ENCODE measurements around the gene OR2V1.
"Not testable (repeated sequence)": the region's sequence is repeated elsewhere in the genome, so short reads cannot be mapped to it uniquely, and the experiment has no call there.

Gene OR2V1

DNA sequence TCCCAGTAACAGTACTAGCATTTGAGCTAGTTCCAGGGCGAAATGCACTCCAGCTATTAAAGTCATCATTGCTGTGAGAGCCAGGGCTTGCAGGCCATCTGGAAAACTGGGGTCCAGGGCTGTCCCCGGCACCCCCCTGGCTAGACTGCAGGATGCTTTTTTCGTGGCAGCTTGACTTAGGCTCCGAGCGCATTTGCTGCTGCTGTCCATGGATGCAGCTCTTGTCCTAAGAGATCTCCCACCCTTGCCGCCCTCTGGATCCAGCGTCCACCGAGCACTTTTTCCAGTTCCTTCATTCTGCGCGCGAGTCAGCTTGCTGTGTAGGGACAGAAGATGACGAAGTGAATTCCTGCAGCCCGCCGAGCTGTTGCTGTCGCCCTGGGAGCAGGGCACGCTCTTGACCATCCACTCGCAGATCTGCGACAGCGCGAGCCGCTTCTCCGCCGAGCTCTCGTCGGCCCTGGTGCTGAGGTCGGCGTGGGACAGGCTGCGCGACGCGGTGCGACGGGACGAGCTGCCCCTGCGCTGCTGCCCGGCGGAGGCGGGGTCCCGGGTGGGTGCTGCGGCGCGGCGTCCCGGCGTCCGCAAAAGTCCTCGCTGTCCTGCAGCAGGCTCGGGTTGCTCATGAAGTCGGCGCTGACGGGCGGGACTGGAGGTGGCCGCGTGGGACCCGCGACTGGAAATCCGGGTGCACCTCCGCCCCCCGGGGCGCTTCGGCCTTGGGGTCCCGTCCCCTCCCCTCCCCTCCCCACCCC, 30.7 kb downstream of the OR2V1 start:
- no peak for DNase-seq

- DNase-seq, result no peak
Measured at GRCh38 chr5:181099602-181100086, 31.3 kb downstream of the OR2V1 start.

DNA sequence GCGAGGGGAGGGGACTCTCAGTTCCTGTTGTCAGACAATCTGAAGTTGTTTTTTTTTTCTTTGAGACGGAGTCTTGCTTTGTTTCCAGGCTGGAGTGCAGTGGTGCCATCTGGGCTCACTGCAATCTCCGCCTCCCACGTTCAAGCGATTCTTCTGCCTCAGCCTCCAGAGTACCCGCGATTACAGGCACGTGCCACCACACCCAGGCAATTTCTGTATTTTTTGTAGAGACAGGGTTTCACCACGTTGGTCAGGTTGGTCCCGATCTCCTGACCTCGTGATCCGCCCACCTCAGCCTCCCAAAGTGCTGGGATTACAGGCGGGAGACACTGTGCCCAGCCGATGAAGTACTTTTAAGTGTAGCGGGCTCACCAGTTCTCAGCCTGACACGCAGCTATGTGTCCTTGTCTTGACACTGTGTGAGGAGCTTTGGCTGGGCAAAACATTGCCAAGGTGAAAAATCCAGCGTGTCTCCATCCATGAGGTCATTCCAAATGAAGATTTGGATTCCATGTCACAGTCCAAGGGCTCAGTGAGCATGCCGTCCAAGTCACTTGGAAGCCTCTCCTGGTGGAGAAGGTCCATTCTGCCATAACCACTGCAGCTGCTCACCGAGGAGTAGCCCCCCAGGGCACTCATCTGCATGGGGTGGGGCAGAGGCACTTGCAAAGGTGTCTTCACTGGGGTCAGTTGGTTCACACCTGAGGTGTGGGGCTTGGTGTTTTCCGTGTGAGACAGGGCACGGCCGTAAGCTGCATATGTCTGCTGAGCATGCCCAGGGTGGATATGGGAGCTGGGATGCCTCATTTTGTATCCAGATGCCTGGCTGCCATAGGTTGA, 32.0 kb downstream of the OR2V1 start:
- DNase-seq, result no peak

DNA sequence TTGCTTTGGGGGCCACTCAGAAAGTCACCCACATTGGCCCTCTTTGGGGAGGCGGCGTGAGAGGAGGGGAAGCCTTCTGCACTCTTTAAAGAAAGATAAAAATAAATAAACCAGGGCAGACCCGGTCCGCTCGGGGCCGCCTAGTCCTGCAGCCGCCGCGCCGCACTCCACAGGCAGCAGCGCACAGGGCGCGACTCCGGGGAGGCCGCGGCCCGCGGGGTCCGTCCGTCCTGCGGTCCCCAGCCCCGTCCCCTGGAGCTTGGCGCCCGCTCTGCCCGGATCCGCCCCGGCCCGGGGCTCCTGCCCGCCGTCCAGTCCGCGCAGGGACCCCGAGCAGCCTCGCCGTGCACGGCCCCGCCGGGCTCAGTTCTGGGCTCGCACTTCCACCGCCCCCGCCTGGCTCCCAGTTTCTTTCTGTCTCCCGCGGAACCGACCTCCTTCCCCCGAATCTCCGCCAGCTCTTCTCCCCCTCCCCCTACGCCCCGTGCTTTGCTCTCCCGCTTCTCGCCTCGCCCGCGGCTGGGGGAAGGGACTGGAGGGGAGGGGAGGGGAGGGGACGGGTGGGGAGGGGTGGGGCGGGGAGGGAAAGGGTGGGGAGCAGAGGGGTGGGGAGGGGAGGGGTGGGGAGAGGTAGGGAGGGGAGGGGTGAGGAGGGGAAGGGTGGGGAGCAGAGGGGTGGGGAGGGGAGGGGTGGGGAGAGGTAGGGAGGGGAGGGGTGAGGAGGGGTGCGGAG, 33.0 kb downstream of the OR2V1 start:
- not testable (repeated sequence) for DNase-seq

DNA sequence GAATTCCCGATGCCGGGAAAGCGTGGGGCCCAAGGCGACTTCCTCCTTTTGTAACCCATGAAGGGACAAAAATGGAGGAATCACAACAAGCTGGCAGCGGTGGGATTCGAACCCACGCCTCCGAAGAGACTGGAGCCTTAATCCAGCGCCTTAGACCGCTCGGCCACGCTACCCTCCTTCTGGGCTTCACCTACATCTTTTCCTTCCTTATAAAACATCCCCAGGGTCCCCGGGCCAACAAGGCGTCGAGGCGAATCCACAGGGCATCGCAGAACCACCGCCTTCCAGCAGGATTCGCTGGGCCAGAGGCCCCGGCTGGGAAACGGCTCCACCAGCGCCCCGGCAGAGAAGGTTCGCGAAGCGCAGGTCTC, 33.6 kb downstream of the OR2V1 start:
- not testable (repeated sequence) for DNase-seq

DNA sequence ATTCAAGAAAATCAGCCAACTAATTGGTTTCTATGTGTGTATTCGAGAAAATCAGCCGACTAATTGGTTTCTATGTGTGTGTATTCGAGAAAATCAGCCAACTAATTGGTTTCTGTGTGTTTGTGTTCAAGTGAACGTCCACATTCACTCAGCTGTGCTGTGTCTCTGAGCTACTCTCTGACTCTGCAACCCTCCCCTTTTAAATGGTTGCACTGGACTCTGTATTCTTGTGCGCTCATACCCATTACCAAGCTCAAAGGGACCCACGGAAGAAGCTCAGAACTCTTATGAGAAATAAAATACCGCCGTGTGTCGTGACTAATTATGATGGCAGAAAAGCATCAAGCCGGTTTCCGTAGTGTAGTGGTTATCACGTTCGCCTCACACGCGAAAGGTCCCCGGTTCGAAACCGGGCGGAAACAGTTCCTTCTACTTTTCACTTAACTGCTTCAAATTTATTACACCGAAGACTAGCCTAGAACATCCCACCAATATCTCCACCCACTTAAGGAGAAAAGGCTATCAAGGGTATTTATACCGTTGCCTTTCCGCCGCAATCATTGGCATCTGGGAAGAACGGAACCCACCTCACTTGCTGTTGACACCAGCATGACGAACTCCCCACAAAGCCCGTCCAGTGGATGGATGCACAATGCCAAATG, 34.1 kb downstream of the OR2V1 start:
- not testable (repeated sequence) for DNase-seq

DNA sequence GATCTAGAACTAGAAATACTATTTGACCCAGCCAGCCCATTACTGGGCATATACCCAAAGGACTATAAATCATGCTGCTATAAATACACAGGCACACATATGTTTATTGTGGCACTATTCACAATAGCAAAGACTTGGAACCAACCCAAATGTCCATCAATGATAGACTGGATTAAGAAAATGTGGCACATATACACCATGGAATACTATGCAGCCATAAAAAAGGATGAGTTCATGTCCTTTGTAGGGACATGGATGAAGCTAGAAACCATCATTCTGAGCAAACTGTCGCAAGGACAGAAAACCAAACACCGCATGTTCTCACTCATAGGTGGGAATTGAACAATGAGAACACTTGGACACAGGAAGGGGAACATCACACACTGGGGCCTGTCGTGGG, 35.8 kb downstream of the OR2V1 start:
- not testable (repeated sequence) for DNase-seq

DNA sequence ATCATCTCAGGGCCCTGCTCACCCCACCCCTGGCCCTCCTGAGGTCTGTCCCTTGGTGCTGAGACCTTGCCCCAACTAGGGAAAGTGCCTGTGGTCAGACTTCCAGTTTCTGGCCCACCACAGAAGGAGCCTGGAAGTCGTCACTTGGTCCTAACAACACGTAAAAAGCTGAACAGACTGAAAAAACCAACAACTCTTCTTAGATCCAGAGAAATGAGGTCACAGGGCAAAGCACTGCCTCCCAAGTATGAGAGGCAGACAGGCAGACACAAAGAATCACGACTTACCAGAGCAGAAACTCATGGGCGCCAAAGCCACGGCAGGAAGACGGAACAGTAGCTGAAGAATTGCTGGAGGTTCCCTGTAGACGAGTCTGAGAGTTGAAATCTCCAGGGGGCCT, 38.5 kb downstream of the OR2V1 start:
- DNase-seq, result no peak

- DNase-seq, result no peak
Measured at GRCh38 chr5:181088289-181088688, 42.7 kb downstream of the OR2V1 start.

GRCh38 chr5:181087309-181087708, 43.7 kb downstream of the OR2V1 start:
- no peak for DNase-seq

- no peak for DNase-seq
Measured at GRCh38 chr5:181086884-181087205, 44.1 kb downstream of the OR2V1 start.

DNA sequence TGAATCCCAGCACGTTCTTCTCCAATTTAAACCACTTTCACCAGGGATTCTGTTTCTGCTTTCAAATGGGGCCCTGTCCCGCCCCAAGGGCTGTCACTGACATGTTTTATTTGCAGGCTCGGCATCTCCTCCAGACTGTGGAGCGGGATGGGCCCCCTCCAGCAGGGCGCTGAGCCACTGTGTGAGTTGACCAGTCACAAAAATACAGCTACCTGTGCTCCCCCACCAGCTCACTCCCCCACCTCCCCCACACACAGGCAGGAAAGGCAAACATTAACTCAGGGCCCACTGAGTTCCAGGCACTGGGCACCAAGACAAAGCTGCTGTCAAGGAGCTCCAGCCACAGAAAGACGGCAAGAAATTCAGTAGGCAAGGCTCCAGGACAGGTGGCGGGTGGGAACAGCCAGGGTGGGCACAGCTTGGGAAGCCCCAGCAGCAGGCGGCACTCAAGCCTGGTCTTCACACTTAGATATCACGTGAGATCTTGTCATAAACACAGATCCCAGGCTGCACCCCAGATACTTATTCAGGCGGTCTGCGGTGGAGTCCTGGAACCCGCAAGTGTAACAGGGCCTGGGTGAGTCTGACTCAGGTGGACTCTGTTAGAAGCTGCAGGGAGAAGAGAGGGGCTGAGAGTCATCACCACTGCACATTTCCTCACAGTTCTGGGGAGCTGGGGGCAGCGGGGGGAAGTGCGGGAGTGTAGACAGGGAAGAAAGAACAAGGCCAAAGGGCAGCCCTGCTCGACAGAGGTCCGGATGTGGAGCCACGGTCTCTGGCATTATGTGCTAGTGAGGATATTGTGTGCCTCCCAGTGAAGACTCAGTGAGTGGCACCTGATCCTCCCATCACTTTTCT, 44.7 kb downstream of the OR2V1 start:
- DNase-seq, result no peak

DNA sequence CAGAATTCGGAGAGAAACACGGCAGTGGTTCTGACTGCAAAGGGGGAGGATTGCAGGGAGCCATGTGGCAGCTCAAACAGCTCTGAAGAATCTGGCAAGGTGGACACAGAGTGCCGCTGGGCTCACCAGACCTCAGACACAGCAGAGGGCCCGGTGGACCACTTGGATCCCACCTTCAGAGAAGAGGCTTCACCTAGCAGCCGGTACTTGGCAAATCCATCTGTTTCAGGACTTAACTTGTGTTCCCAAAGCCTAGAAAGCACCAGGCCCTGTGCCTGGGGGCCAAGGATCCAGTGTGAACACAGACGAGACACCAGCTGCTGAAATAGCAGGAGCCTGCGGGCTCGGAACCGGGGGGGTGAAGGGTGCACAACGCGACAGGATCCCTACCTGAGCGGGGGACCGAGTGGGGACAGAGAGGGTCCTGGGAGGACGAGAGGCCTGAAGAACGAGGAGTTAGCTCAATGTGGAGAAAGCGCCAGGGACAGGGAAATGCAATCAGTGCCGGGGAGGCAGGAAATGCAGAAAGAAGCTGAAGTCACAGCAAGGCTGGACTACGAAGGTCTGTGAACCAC, 46.3 kb downstream of the OR2V1 start:
- DNase-seq, result no peak

GRCh38 chr5:181081989-181082388, 49.0 kb downstream of the OR2V1 start:
- DNase-seq, result no peak

GRCh38 chr5:181076920-181077319, 54.0 kb downstream of the OR2V1 start:
- DNase-seq, result no peak
